Type B pancreatic cell (in vitro differentiated cells): ENCODE results near the gene KIF26B. TPM values are rescaled to one million over a fixed set of nuclear protein-coding genes. Genes with fewer than 3 reads are reported as not detected.

ENCODE experiments used
- DNase-seq: peaks from one replicate; pipeline ENCODE4 v3.0.0; 2021; ENCODE audit warnings: mixed read lengths; ENCODE audit not compliant: unreplicated experiment; ENCODE audit errors: extremely low spot score
- H3K27ac Mint-ChIP-seq: 2 replicates; pipeline ENCODE4 v1.8.0; 2021; ENCODE audit warnings: mild to moderate bottlenecking, mixed read lengths
- H3K27me3 Mint-ChIP-seq: 2 replicates; pipeline ENCODE4 v1.8.0; 2021; ENCODE audit warnings: mixed read lengths
- H3K36me3 Mint-ChIP-seq: 2 replicates; pipeline ENCODE4 v1.8.0; 2021; ENCODE audit warnings: mixed read lengths
- H3K4me1 Mint-ChIP-seq: one replicate; pipeline ENCODE4 v1.8.0; 2021; ENCODE audit warnings: mixed read lengths; ENCODE audit not compliant: unreplicated experiment
- H3K4me3 Mint-ChIP-seq: 2 replicates; pipeline ENCODE4 v1.8.0; 2021; ENCODE audit warnings: mild to moderate bottlenecking, mixed read lengths
- H3K9me3 Mint-ChIP-seq: 2 replicates; pipeline ENCODE4 v1.8.0; 2021; ENCODE audit warnings: mixed read lengths
- CTCF ChIP-seq: fragments of 200-600 bp; sonication (generic); conservative IDR thresholded peaks from 2 replicates; pipeline ENCODE4 v1.5.0; 2021; ENCODE audit warnings: antibody characterized with exemption, mild to moderate bottlenecking
- total RNA-seq: library from RNA; stranded (reverse); gene quantifications from 2 replicates; pipeline ENCODE4 v1.2.1, GENCODE V29; 2021; ENCODE audit warnings: low replicate concordance

KIF26B gene
- total RNA-seq, 1 donor from 2014 or later = 22.1 TPM

DNA sequence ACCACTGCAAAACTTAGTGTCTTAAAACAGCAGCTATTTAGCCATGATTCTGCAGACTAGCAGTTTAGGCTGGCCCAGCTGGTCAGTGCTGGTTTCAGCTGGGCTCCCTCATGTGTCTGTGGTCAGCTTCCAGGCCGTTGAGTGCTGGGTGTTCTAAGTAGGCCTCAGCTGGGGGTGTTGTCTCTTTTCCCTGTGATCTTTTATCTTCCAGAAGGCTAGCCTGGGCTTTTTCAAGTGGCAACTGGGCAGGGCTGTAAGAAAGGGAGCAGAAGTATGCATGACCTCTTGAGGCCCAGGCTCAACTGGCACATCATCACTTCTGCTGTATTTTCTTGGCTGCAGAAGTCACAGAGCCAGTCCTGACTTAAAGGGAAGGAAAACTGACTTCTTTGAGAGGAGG, 136.1 kb downstream of the KIF26B start:
- Mint-ChIP-seq H3K27me3 (no peaks in the 10 kb centered on the region), H3K4me3 (no peak overlapping the region), H3K4me1 (peaks cover 20% of the 10 kb centered on the region), H3K9me3 (no peaks in the 10 kb centered on the region), H3K36me3 (peaks cover 6% of the 10 kb centered on the region), H3K27ac (no peak overlapping the region)
- no peak for TF ChIP-seq CTCF
- DNase-seq = no peak

GRCh38 chr1:245291351-245291750, 136.6 kb downstream of the KIF26B start:
- DNase-seq = no peak
- no peak overlapping the region for H3K27ac Mint-ChIP-seq
- no peak for TF ChIP-seq CTCF
- no peaks in the 10 kb centered on the region for H3K9me3 Mint-ChIP-seq
- H3K4me1 Mint-ChIP-seq = peaks cover 20% of the 10 kb centered on the region
- H3K4me3 Mint-ChIP-seq = no peak overlapping the region
- H3K36me3 Mint-ChIP-seq = peaks cover 6% of the 10 kb centered on the region
- H3K27me3 Mint-ChIP-seq = no peaks in the 10 kb centered on the region

GRCh38 chr1:245292141-245292540, 137.4 kb downstream of the KIF26B start:
- TF ChIP-seq CTCF = no peak
- H3K27ac Mint-ChIP-seq = no peak overlapping the region
- peaks cover 6% of the 10 kb centered on the region for H3K36me3 Mint-ChIP-seq

GRCh38 chr1:245292553-245292952, 137.8 kb downstream of the KIF26B start:
- no peak overlapping the region for H3K4me3 Mint-ChIP-seq
- H3K9me3 Mint-ChIP-seq = no peaks in the 10 kb centered on the region
- peaks cover 6% of the 10 kb centered on the region for H3K36me3 Mint-ChIP-seq
- no peak for DNase-seq
- H3K4me1 Mint-ChIP-seq = peaks cover 20% of the 10 kb centered on the region
- TF ChIP-seq CTCF = no peak
- peak overlapping the region; percentile 3 for H3K27ac Mint-ChIP-seq
- H3K27me3 Mint-ChIP-seq = no peaks in the 10 kb centered on the region

More at GRCh38 chr1:245292141-245292540, 137.4 kb downstream of the KIF26B start:
- no peak for DNase-seq
- H3K4me1 Mint-ChIP-seq = peaks cover 20% of the 10 kb centered on the region
- no peaks in the 10 kb centered on the region for H3K9me3 Mint-ChIP-seq
- H3K27me3 Mint-ChIP-seq = no peaks in the 10 kb centered on the region
- H3K4me3 Mint-ChIP-seq = no peak overlapping the region

GRCh38 chr1:245294020-245294419, 139.2 kb downstream of the KIF26B start:
- DNase-seq = no peak
- Mint-ChIP-seq H3K36me3 (no peaks in the 10 kb centered on the region), H3K4me3 (no peak overlapping the region), H3K4me1 (peaks cover 27% of the 10 kb centered on the region), H3K9me3 (no peaks in the 10 kb centered on the region), H3K27me3 (no peaks in the 10 kb centered on the region), H3K27ac (no peak overlapping the region)
- no peak for TF ChIP-seq CTCF

DNA sequence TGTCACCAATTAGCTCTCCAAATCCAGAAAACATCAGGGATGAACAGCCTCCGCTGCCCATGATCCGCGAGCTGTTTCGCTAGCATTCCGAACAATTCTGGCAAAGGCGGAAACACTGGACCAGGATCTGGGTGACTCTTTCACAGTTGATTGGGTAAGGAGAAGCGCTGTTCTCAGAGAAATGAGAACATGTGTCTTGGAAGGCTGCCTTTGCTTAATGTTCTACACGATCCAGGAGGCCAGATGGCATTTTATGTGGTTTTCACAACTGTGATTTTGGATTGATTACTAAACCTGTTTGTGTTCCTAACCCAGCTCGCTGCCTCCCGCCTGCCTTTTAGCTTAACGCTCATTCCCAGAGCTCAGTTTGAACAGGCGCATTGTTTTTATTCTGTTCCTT, 144.0 kb downstream of the KIF26B start:
- Mint-ChIP-seq H3K27me3 (no peaks in the 10 kb centered on the region), H3K4me3 (no peak overlapping the region), H3K4me1 (peaks cover 17% of the 10 kb centered on the region), H3K9me3 (no peaks in the 10 kb centered on the region), H3K27ac (no peak overlapping the region), H3K36me3 (no peaks in the 10 kb centered on the region)
- no peak for DNase-seq
- TF ChIP-seq CTCF = no peak
